ENCODE measurements around the gene ASB6. TPM values are rescaled to one million over a fixed set of nuclear protein-coding genes. Genes with fewer than 3 reads are reported as not detected.

The ASB6 gene
- total and polyA plus RNA-seq, 2 of the 13 experiments (the other 11 are each of a cell fraction or from before 2014, with no cell fraction given) = 8.2 to 8.4 TPM

- TF ChIP-seq SIN3B (IDR thresholded peaks at IDR 0.05; ENCODE audit: low read length) (no peak), NCOR1 (IDR thresholded peaks at IDR 0.05; ENCODE audit: borderline replicate concordance, low read length) (no peak), ZSCAN5A (CRISPR knock-in tag; IDR thresholded peaks at IDR 0.05; ENCODE audit: borderline replicate concordance) (no peak), TEF (CRISPR knock-in tag; IDR thresholded peaks at IDR 0.05) (no peak), HNRNPLL (IDR thresholded peaks at IDR 0.05; ENCODE audit: low read depth, low read length, poor library complexity, severe bottlenecking) (peak; percentile 50), ZNF512B (CRISPR knock-in tag; IDR thresholded peaks at IDR 0.05; ENCODE audit: borderline replicate concordance) (no peak), ZNF501 (CRISPR knock-in tag; IDR thresholded peaks at IDR 0.05) (no peak), ZFP1 (CRISPR knock-in tag; IDR thresholded peaks at IDR 0.05) (no peak), ZNF704 (CRISPR knock-in tag; IDR thresholded peaks at IDR 0.05; ENCODE audit: borderline replicate concordance) (no peak), ZNF547 (CRISPR knock-in tag; IDR thresholded peaks at IDR 0.05) (peak; percentile 69; the same call in 1 of the 2 replicates), ZFP37 (CRISPR knock-in tag; IDR thresholded peaks at IDR 0.05; ENCODE audit: borderline replicate concordance) (no peak), PLRG1 (conservative IDR thresholded peaks at IDR 0.05) (no peak), AKNA (CRISPR knock-in tag; IDR thresholded peaks at IDR 0.05; ENCODE audit: borderline replicate concordance) (no peak), SP5 (CRISPR knock-in tag; IDR thresholded peaks at IDR 0.05; ENCODE audit: borderline replicate concordance, low read depth) (no peak), HOXA3 (CRISPR knock-in tag; IDR thresholded peaks at IDR 0.05) (peak; percentile 8; the same call in 1 of the 2 replicates), NFATC3 (CRISPR knock-in tag; IDR thresholded peaks at IDR 0.05) (no peak), HOXD1 (CRISPR knock-in tag; IDR thresholded peaks at IDR 0.05) (no peak), SPEN (CRISPR knock-in tag; IDR thresholded peaks at IDR 0.05; ENCODE audit: low read depth) (peak; percentile 17; the same call in 1 of the 2 replicates)
These were observed 21.9 kb downstream of the ASB6 start (continued) for GRCh38 chr9:129619787-129620668.
